Measurements from ENCODE around the gene MON1B. TPM values are rescaled to one million over a fixed set of nuclear protein-coding genes. Genes with fewer than 3 reads are reported as not detected.

The MON1B gene
- total and polyA plus RNA-seq, 2 of the 13 experiments (the other 11 are each of a cell fraction or from before 2014, with no cell fraction given) = 13.4 to 15.6 TPM

DNA sequence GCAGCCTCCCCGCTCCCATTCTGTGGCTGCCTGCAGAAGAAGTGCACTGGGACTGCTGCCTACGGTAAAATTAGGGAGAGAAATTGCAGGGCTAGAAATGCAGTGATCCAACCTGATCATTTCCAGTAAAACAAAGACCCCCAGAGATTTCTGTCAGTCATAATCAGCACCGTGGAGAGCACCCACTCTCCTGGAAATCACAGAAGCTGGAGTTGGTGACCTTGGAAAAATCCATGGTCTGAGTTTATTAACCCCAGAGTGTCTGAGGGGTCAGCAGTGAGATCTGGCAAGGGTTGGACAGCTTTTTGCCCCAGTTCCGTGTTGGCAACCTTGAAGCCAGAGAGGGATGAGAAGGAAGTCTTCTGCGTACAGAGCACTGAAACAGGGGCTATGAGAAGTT lies 16.0 kb downstream of the MON1B start:
- CTCF ChIA-PET (ENCODE audit: low intra/inter-chr PET ratio, low total read pairs) = no interaction called here
- H3K9me3 ChIP-seq (ENCODE audit: low read length) = no peaks in the 10 kb centered on the region
- no peaks in the 10 kb centered on the region for H4K20me1 ChIP-seq (ENCODE audit: insufficient read depth, low read length)
- DNase-seq (ENCODE audit: low spot score) (no peak), ATAC-seq (no peak), FAIRE-seq (no peak)
- H3K27me3 ChIP-seq (ENCODE audit: control insufficient read depth in 1 of 2, insufficient read depth in 2 of 2, low read length in 2 of 2) = peaks cover 0 to 13% of the 10 kb centered on the region in 2 experiments; a peak in 2 of 5 replicates
- no peak overlapping the region for H3K4me2 ChIP-seq (ENCODE audit: low read depth, low read length)
- no peak overlapping the region for H2AFZ ChIP-seq (ENCODE audit: low read length)
- H3K4me1 ChIP-seq (ENCODE audit: insufficient read depth, low read length) = peaks cover 6% of the 10 kb centered on the region
- H3K27ac ChIP-seq (ENCODE audit: extremely low read length, insufficient read depth, low read length) = no peak overlapping the region
- TF ChIP-seq ZNF136 (CRISPR knock-in tag; IDR thresholded peaks at IDR 0.05; ENCODE audit: low read depth) (no peak), LCORL (IDR thresholded peaks at IDR 0.05) (no peak), LCORL (CRISPR knock-in tag; IDR thresholded peaks at IDR 0.05) (no peak), PPARG (CRISPR knock-in tag; conservative IDR thresholded peaks at IDR 0.05) (no peak), MIER2 (CRISPR knock-in tag; IDR thresholded peaks at IDR 0.05) (peak; percentile 91), POGZ (CRISPR knock-in tag; IDR thresholded peaks at IDR 0.05) (no peak), ZNF44 (CRISPR knock-in tag; IDR thresholded peaks at IDR 0.05) (no peak), ZNF652 (CRISPR knock-in tag; IDR thresholded peaks at IDR 0.05; ENCODE audit: borderline replicate concordance, low read depth) (peak; percentile 68; the same call in 1 of the 2 replicates), MED13 (CRISPR knock-in tag; IDR thresholded peaks at IDR 0.05) (no peak)
- TF ChIP-seq, protein P1, sequence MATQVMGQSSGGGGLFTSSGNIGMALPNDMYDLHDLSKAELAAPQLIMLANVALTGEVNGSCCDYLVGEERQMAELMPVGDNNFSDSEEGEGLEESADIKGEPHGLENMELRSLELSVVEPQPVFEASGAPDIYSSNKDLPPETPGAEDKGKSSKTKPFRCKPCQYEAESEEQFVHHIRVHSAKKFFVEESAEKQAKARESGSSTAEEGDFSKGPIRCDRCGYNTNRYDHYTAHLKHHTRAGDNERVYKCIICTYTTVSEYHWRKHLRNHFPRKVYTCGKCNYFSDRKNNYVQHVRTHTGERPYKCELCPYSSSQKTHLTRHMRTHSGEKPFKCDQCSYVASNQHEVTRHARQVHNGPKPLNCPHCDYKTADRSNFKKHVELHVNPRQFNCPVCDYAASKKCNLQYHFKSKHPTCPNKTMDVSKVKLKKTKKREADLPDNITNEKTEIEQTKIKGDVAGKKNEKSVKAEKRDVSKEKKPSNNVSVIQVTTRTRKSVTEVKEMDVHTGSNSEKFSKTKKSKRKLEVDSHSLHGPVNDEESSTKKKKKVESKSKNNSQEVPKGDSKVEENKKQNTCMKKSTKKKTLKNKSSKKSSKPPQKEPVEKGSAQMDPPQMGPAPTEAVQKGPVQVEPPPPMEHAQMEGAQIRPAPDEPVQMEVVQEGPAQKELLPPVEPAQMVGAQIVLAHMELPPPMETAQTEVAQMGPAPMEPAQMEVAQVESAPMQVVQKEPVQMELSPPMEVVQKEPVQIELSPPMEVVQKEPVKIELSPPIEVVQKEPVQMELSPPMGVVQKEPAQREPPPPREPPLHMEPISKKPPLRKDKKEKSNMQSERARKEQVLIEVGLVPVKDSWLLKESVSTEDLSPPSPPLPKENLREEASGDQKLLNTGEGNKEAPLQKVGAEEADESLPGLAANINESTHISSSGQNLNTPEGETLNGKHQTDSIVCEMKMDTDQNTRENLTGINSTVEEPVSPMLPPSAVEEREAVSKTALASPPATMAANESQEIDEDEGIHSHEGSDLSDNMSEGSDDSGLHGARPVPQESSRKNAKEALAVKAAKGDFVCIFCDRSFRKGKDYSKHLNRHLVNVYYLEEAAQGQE (IDR thresholded peaks at IDR 0.05; ENCODE audit: borderline replicate concordance in 1 of 2, low read depth in 1 of 2, low read length in 2 of 2) = peak; percentile 37 to 92
- in situ Hi-C loops (cut with HindIII; ENCODE audit: extremely low pct_ligation_motif_present, low pct_unique_long_range_greater_than_20kb) (no loop called here), intact Hi-C loops (cut with micrococcal nuclease; ENCODE audit: unreplicated experiment) (no loop called here)
- no peaks in the 10 kb centered on the region for H3K36me3 ChIP-seq (replicated peaks in 1 of 2; ENCODE audit: control insufficient read depth in 1 of 2, insufficient read depth in 2 of 2, low read length in 2 of 2)
- 52% methylated on average over 5 of the region's 5 CpGs for WGBS (ENCODE audit: low lambda C conversion rate)
- H3K9ac ChIP-seq (ENCODE audit: insufficient read depth, low read depth, low read length) = no peak overlapping the region
- BruUV-seq (replicated peaks) = no TSS peak
- POLR2A ChIA-PET = no interaction called here
- no peak overlapping the region for H3K4me3 ChIP-seq (replicated peaks in 1 of 3; ENCODE audit: insufficient read depth in 1 of 3, low read depth in 2 of 3, low read length in 3 of 3)
- no peaks in the 10 kb centered on the region for H3K79me2 ChIP-seq (ENCODE audit: insufficient read depth, low read length)
